Lung (tissue), 13 donors: ENCODE data around the gene KCNK1. TPM values are rescaled to one million over a fixed set of nuclear protein-coding genes. Genes with fewer than 3 reads are reported as not detected.

Experiments used
- ATAC-seq: fragments of 200-7000 bp; cut with Tn5 transposase; one replicate; pipeline ENCODE4 v1.9.1; 2020; ENCODE audit warnings: moderate number of reproducible peaks; ENCODE audit not compliant: insufficient read depth, low FRiP score
- DNase-seq, 3 donors: peaks; one replicate each; pipeline ENCODE4 v3.0.0-alpha.2; 2013 to 2017
- H3K27ac ChIP-seq, 2 donors: one replicate each; pipeline ENCODE4 v1.5.1; 2013; ENCODE audit warnings: mild to moderate bottlenecking in 2 of 2, moderate library complexity in 2 of 2, control low read depth in 1 of 2, inconsistent platforms in 1 of 2, low read depth in 1 of 2, low read length in 1 of 2
- H3K27me3 ChIP-seq, 3 donors: one replicate each; pipeline ENCODE4 v1.5.1; 2013; ENCODE audit warnings: low read length in 2 of 3; ENCODE audit not compliant: control insufficient read depth in 3 of 3, insufficient read depth in 3 of 3
- H3K36me3 ChIP-seq, 4 donors: one replicate each; pipeline ENCODE4 v1.5.1; 2013; ENCODE audit warnings: low read length in 4 of 4, mild to moderate bottlenecking in 1 of 4, moderate library complexity in 1 of 4; ENCODE audit not compliant: control insufficient read depth in 4 of 4, insufficient read depth in 4 of 4
- H3K4me1 ChIP-seq, 5 donors: one replicate each; pipeline ENCODE4 v1.5.1; 2013; ENCODE audit warnings: low read length in 5 of 5, mild to moderate bottlenecking in 2 of 5, moderate library complexity in 1 of 5; ENCODE audit not compliant: control insufficient read depth in 5 of 5, insufficient read depth in 5 of 5
- H3K4me3 ChIP-seq: one replicate; pipeline ENCODE4 v1.5.1; 2013; ENCODE audit warnings: mild to moderate bottlenecking, control low read depth, moderate library complexity
- H3K9ac ChIP-seq, 2 donors: one replicate each; pipeline ENCODE4 v1.5.1; 2013; ENCODE audit warnings: low read length in 2 of 2, control low read depth in 1 of 2; ENCODE audit not compliant: insufficient read depth in 1 of 2
- H3K9me3 ChIP-seq, 4 donors: one replicate each; pipeline ENCODE4 v1.5.1; 2013; ENCODE audit warnings: low read length in 3 of 4, mild to moderate bottlenecking in 1 of 4, moderate library complexity in 1 of 4; ENCODE audit not compliant: control insufficient read depth in 4 of 4, insufficient read depth in 3 of 4
- WGBS, 2 donors: extraction: QIAGEN DNeasy Blood & Tissue Kit; methylation state at CpG; one replicate each; pipeline ENCODE4 v1.1.7; 2013; 5-methylcytosine and 5-hydroxymethylcytosine counted together
- polyA plus RNA-seq, 2 donors: library from polyadenylated mRNA; stranded (reverse); fragments of 200-250 nt; gene quantifications; one replicate each; pipeline ENCODE4 v1.2.1, GENCODE V29; 2013
- small RNA-seq: library from RNA; depleted of rRNA; stranded (forward); fragments of <200 nt; gene quantifications from one replicate; pipeline ENCODE3, GENCODE V24; 2014; ENCODE audit warnings: low replicate concordance
- total RNA-seq, 2 donors: library from RNA; depleted of rRNA in 1 of 2; stranded (reverse); fragments of >200 nt in 1 of 2; gene quantifications; one replicate each; pipeline ENCODE4 v1.2.1, GENCODE V29; 2014 to 2021
- TF ChIP-seq, protein P1 (sequence below): IDR thresholded peaks from 2 replicates; pipeline ENCODE4 v1.5.1; 2012; ENCODE audit warnings: mild to moderate bottlenecking; ENCODE audit errors: control extremely low read depth, extremely low read depth
- donor health status: control.
- donor health status: control.
- donor health status: Bipolar disorder and iron deficiency.
- donor health status: healthy.
- donor health status: DM: yes; HTN: yes; CAD: no.

KCNK1 gene
- total and polyA plus RNA-seq, 4 donors, result 8.9 to 13.1 (median 11.2) TPM

DNA sequence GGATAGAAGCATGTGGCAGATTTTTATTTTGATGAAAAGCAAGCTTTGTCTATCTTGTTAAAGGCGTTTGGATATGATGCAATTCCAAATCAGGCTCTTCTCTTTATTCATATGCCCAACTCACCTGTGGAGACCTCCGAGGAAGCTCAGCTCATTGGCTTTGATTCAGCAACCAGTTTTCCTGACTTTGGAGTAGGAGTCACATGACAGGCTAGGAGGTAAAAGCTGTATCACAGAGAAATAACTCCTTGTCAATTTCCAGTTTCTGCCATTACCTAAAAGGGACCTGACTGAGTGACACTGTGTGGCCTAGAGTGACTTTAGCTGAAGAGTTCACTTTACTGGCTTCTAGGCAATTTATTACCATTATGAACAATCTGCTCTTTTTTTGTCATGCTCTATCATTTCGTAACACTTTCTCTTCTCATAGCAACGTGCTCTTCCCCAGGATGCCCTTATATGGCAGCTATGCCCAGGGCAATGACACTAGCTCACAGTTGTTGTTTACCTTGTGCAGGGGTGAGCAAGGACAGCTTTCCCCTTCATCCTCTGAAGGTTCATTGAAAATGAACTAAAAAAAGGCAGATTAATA, 107.2 kb downstream of the KCNK1 start:
- TF ChIP-seq, protein P1, sequence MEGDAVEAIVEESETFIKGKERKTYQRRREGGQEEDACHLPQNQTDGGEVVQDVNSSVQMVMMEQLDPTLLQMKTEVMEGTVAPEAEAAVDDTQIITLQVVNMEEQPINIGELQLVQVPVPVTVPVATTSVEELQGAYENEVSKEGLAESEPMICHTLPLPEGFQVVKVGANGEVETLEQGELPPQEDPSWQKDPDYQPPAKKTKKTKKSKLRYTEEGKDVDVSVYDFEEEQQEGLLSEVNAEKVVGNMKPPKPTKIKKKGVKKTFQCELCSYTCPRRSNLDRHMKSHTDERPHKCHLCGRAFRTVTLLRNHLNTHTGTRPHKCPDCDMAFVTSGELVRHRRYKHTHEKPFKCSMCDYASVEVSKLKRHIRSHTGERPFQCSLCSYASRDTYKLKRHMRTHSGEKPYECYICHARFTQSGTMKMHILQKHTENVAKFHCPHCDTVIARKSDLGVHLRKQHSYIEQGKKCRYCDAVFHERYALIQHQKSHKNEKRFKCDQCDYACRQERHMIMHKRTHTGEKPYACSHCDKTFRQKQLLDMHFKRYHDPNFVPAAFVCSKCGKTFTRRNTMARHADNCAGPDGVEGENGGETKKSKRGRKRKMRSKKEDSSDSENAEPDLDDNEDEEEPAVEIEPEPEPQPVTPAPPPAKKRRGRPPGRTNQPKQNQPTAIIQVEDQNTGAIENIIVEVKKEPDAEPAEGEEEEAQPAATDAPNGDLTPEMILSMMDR, result no peak
- peaks cover 0 to 5% (median 0%) of the 10 kb centered on the region in 4 donors for H3K9me3 ChIP-seq
- DNase-seq (no peak), ATAC-seq (no peak)
- WGBS, 2 donors, result 43 to 49% methylated on average over 4 of the region's 4 CpGs
- no peak overlapping the region for H3K9ac ChIP-seq
- no peak overlapping the region for H3K27ac ChIP-seq
- H3K4me1 ChIP-seq, result peaks cover 0 to 13% (median 0%) of the 10 kb centered on the region in 5 donors
- no peaks in the 10 kb centered on the region for H3K27me3 ChIP-seq
- no peak overlapping the region for H3K4me3 ChIP-seq
- no peaks in the 10 kb centered on the region for H3K36me3 ChIP-seq

Small RNA genes lying within 50 kb of the gene (small RNA-seq; reads per million reads assigned to genes)
- not detected for gene MIR4427
